SU-DHL-6 (cell line): ENCODE measurements around the gene SEC62.
A peak's percentile ranks its signal among the peaks of the same experiment; 100 is the strongest.

Experiments used
- H2AFZ ChIP-seq: fragments of 200-600 bp; sonication (generic); 2 replicates; pipeline ENCODE4 v1.6.1; 2014; ENCODE audit warnings: low read depth, mild to moderate bottlenecking, moderate library complexity, mixed read lengths, antibody characterized with exemption, low read length; ENCODE audit not compliant: severe bottlenecking
- H3F3A ChIP-seq: fragments of 200-600 bp; shearing (Covaris generic); 2 replicates; pipeline ENCODE4 v1.6.0; 2016; ENCODE audit warnings: antibody characterized with exemption, mild to moderate bottlenecking; ENCODE audit not compliant: insufficient read depth
- H3K27ac ChIP-seq: fragments of 200-600 bp; sonication (generic); 2 replicates; pipeline ENCODE4 v1.5.1; 2016; ENCODE audit warnings: low read depth, mild to moderate bottlenecking, low read length, moderate library complexity, mixed read lengths
- H3K27me3 ChIP-seq: fragments of 200-600 bp; sonication (generic), shearing (Covaris generic); 2 replicates; pipeline ENCODE4 v1.6.0; 2014; ENCODE audit warnings: mild to moderate bottlenecking, low read length
- H3K36me3 ChIP-seq: fragments of 200-600 bp; sonication (generic); 2 replicates; pipeline ENCODE4 v1.6.1; 2014; ENCODE audit warnings: mild to moderate bottlenecking, low read length, mixed read lengths
- H3K4me2 ChIP-seq: fragments of 300-600, 200-600 bp; shearing (Covaris generic), sonication (generic); 2 replicates; pipeline ENCODE4 v1.6.0; 2014; ENCODE audit warnings: low read length, low read depth, mild to moderate bottlenecking; ENCODE audit not compliant: poor library complexity, severe bottlenecking
- H3K4me3 ChIP-seq: fragments of 200-600 bp; sonication (generic); 2 replicates; pipeline ENCODE4 v1.5.1; 2014; ENCODE audit warnings: antibody characterized with exemption, low read length, mild to moderate bottlenecking, mixed read lengths; ENCODE audit not compliant: insufficient read depth, poor library complexity, severe bottlenecking
- H3K79me2 ChIP-seq: fragments of 200-600 bp; sonication (generic); 2 replicates; pipeline ENCODE4 v1.6.1; 2014; ENCODE audit warnings: mild to moderate bottlenecking, low read length, moderate library complexity; ENCODE audit not compliant: insufficient read depth
- H3K9ac ChIP-seq: fragments of 200-600 bp; sonication (generic); 2 replicates; pipeline ENCODE4 v1.7.0; 2014; ENCODE audit warnings: mild to moderate bottlenecking, low read length
- H3K9me2 ChIP-seq: fragments of 200-600 bp; sonication (generic); replicated peaks from 2 replicates; pipeline ENCODE4 v1.6.1; 2014; ENCODE audit warnings: low read length; ENCODE audit not compliant: insufficient read depth
- H3K9me3 ChIP-seq: fragments of 200-600 bp; sonication (generic); 2 replicates; pipeline ENCODE4 v1.6.1; 2014; ENCODE audit warnings: low read length, mixed read lengths; ENCODE audit not compliant: insufficient read depth
- H4K20me1 ChIP-seq: fragments of 200-600 bp; sonication (generic); 2 replicates; pipeline ENCODE4 v1.6.1; 2014; ENCODE audit warnings: low read depth, mild to moderate bottlenecking, antibody characterized with exemption, low read length, moderate library complexity, mixed read lengths
- CTCF ChIP-seq: fragments of 200-600 bp; sonication (generic); IDR thresholded peaks from one replicate; pipeline ENCODE4 v1.5.1; 2017; ENCODE audit warnings: antibody characterized with exemption, mild to moderate bottlenecking, low read length, moderate library complexity; ENCODE audit not compliant: insufficient read depth, poor library complexity, severe bottlenecking
- EZH2phosphoT487 ChIP-seq: fragments of 200-600 bp; sonication (generic), shearing (Covaris generic); conservative IDR thresholded peaks from 2 replicates; pipeline ENCODE4 v1.6.1; 2018; ENCODE audit warnings: mild to moderate bottlenecking, antibody characterized with exemption, low read length, moderate library complexity, mixed read lengths

The SEC62 gene

GRCh38 chr3:169955406-169955805 is 11.2 kb upstream of the SEC62 start:
- Histone ChIP-seq H3K27ac (peak overlapping the region; percentile 87), H2AFZ (no peak overlapping the region), H3K9me2 (no peaks in the 10 kb centered on the region), H3F3A (peaks cover 61% of the 10 kb centered on the region), H3K9me3 (no peaks in the 10 kb centered on the region), H3K79me2 (peaks cover 33% of the 10 kb centered on the region), H4K20me1 (no peaks in the 10 kb centered on the region), H3K4me3 (no peak overlapping the region), H3K4me2 (peak overlapping the region; percentile 85), H3K36me3 (no peaks in the 10 kb centered on the region), H3K9ac (peak overlapping the region; percentile 60), H3K27me3 (no peaks in the 10 kb centered on the region)
- no peak for TF ChIP-seq CTCF

- peak overlapping the region; percentile 81 for H3K4me3 ChIP-seq
- no peaks in the 10 kb centered on the region for H3K9me2 ChIP-seq
- H3K79me2 ChIP-seq, result peaks cover 82% of the 10 kb centered on the region
- no peak for TF ChIP-seq CTCF
- no peak for TF ChIP-seq EZH2phosphoT487
- H3K9me3 ChIP-seq, result no peaks in the 10 kb centered on the region
- peaks cover 49% of the 10 kb centered on the region for H3F3A ChIP-seq
- no peaks in the 10 kb centered on the region for H4K20me1 ChIP-seq
- peak overlapping the region; percentile 96 for H3K4me2 ChIP-seq
- no peaks in the 10 kb centered on the region for H3K27me3 ChIP-seq
- H2AFZ ChIP-seq, result no peak overlapping the region
- peak overlapping the region; percentile 75 for H3K9ac ChIP-seq
- H3K27ac ChIP-seq, result peak overlapping the region; percentile 97
- peaks cover 18% of the 10 kb centered on the region for H3K36me3 ChIP-seq
Observed at GRCh38 chr3:169964176-169964575, 2.4 kb upstream of the SEC62 start.

DNA sequence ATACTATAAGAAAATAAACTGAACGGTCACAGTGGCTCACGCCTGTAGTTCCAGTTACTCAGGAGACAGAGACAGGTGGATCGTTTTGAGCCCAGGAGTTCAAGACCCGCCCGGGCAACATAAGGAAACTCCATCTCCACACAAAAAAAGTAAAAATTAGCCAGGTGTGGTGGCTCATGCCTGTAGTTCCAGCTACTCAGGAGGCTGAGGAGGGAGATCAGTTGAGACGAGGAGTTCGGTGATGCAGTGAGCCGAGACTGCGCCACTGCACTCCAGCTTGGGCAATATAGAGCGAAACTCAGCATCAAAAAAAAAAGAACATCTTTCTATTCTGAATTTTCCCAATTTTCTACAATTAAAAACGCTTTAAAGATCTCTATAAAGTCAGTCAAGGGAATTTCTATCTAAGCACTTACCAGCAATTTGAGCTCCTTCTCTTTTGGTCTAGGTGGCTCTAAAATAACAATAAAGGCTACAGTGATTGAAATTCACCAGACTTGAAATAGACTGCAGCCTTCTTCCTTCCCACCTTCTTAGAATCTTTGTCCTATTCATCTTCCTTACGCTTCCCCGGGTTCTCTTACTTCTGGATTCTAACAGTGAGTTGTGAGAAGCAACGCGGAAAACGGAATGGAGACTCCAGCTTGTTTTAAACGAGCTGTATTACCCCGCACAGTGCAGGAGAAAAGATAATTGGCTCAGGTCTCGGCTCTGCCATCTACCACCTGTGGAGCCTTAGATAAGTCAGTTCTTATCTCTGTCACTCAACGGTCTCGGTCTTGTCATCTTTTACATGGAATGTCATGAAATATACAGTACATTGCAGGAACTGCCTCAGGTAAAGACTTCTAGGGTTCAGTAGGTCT is 812 bp upstream of the SEC62 start:
- TF ChIP-seq CTCF (no peak), EZH2phosphoT487 (no peak)
- Histone ChIP-seq H3K79me2 (peaks cover 97% of the 10 kb centered on the region), H3F3A (peaks cover 59% of the 10 kb centered on the region)

More for the DNA sequence above, 812 bp upstream of the SEC62 start:
- H3K9me3 ChIP-seq, result no peaks in the 10 kb centered on the region
- H4K20me1 ChIP-seq, result no peaks in the 10 kb centered on the region
- peak overlapping the region; percentile 75 for H3K9ac ChIP-seq
- H3K36me3 ChIP-seq, result peaks cover 34% of the 10 kb centered on the region
- H3K27me3 ChIP-seq, result no peaks in the 10 kb centered on the region
- no peaks in the 10 kb centered on the region for H3K9me2 ChIP-seq
- H3K4me3 ChIP-seq, result peak overlapping the region; percentile 81
- H3K27ac ChIP-seq, result peak overlapping the region; percentile 97
- peak overlapping the region; percentile 96 for H3K4me2 ChIP-seq
- H2AFZ ChIP-seq, result no peak overlapping the region
